ENCODE data around the gene TRAPPC10. TPM values are rescaled to one million over a fixed set of nuclear protein-coding genes. Genes with fewer than 3 reads are reported as not detected.

TRAPPC10 gene
- total and polyA plus RNA-seq, 9 of the 15 experiments (the other 6 are each of a cell fraction or from before 2014, with no cell fraction given): 1.1 to 33.8 (median 24.3) TPM

GRCh38 chr21:44052830-44053226 is 40.7 kb downstream of the TRAPPC10 start:
- Histone ChIP-seq H3K9me3 (replicated peaks; ENCODE audit: control insufficient read depth, insufficient read depth, low read depth, low read length) (no peaks in the 10 kb centered on the region), H3K4me3 (no peak overlapping the region), H3K4me1 (replicated peaks in 1 of 2; ENCODE audit: control insufficient read depth in 2 of 2, insufficient read depth in 2 of 2, low read length in 2 of 2) (0 out of 5 replicates have a peak, but pooled peaks cover 0 to 5% of the 10 kb centered on the region in 2 experiments), H3K79me2 (ENCODE audit: control insufficient read depth, insufficient read depth, low read length) (peaks cover 39% of the 10 kb centered on the region; the same call in 2 of the 3 replicates), H4K20me1 (replicated peaks; ENCODE audit: control insufficient read depth, insufficient read depth, low read length) (no peaks in the 10 kb centered on the region), H3K9me1 (ENCODE audit: control insufficient read depth, insufficient read depth, low read length) (no peaks in the 10 kb centered on the region), H3K9ac (ENCODE audit: insufficient read depth in 1 of 2, low read depth in 2 of 2, low read length in 2 of 2) (no peak overlapping the region), H2AFZ (ENCODE audit: low read depth, low read length) (no peak overlapping the region), H3K36me3 (ENCODE audit: control insufficient read depth, insufficient read depth, low read length) (peaks cover 91% of the 10 kb centered on the region), H3K4me2 (ENCODE audit: insufficient read depth, low read length) (no peak overlapping the region), H3K27ac (ENCODE audit: extremely low read depth, low read depth, low read length) (no peak overlapping the region), H3K27me3 (ENCODE audit: control insufficient read depth in 2 of 2, insufficient read depth in 2 of 2, low read length in 2 of 2) (no peaks in the 10 kb centered on the region)
- in situ Hi-C loops (cut with MboI) (no loop called here), intact Hi-C loops (cut with micrococcal nuclease) (no loop called here)
- FAIRE-seq: no peak
- no TSS peak for BruUV-seq (replicated peaks)
- no peak for ATAC-seq
- POLR2A ChIA-PET: interaction anchor here (1.3 kb wide), 1 partner anchor 14 kb away, joined by 3 read pairs; no protein-coding TSS in a partner anchor
- no peak for DNase-seq (ENCODE audit: extremely low read depth in 1 of 4, low spot score in 3 of 4)
- 90% methylated on average over 6 of the region's 6 CpGs for WGBS (ENCODE audit: insufficient coverage, low coverage, missing lambda C conversion rate)
- CTCF ChIA-PET (ENCODE audit: low intra/inter-chr PET ratio): no interaction called here
- TF ChIP-seq MIER1 (IDR thresholded peaks at IDR 0.05; ENCODE audit: low read depth) (no peak), CUX1 (CRISPR knock-in tag; IDR thresholded peaks at IDR 0.05) (no peak), MAFF (IDR thresholded peaks at IDR 0.05; ENCODE audit: low read length) (no peak), FOXJ2 (tag; IDR thresholded peaks at IDR 0.05) (no peak), NONO (IDR thresholded peaks at IDR 0.05; ENCODE audit: low read depth in 2 of 2, low read length in 1 of 2) (no peak), AFF1 (IDR thresholded peaks at IDR 0.05; ENCODE audit: low read depth in 1 of 2, partially characterized antibody in 2 of 2) (no peak), E2F3 (CRISPR knock-in tag; IDR thresholded peaks at IDR 0.05) (no peak), DPF2 (IDR thresholded peaks at IDR 0.05) (no peak), TRIM25 (IDR thresholded peaks at IDR 0.05; ENCODE audit: borderline replicate concordance) (no peak), TAF9B (IDR thresholded peaks at IDR 0.05; ENCODE audit: partially characterized antibody) (no peak), CXXC5 (CRISPR knock-in tag; IDR thresholded peaks at IDR 0.05) (no peak)

All from K562 (cell line).